ENCODE results near the gene PICALM.
A peak's percentile ranks its signal among the peaks of the same experiment; 100 is the strongest.

GRCh38 chr11:86116386-86116726 lies 47.5 kb upstream of the PICALM start:
- TF ChIP-seq GABPA (IDR thresholded peaks at IDR 0.05; ENCODE audit: low read depth) = no peak
- no peak for TF ChIP-seq CTCF (IDR thresholded peaks at IDR 0.05 in 2 of 3, conservative IDR thresholded peaks at IDR 0.05 in 1 of 3; ENCODE audit: control insufficient read depth in 2 of 3, extremely low read depth in 1 of 3, insufficient read depth in 1 of 3, low read depth in 3 of 3, low read length in 3 of 3)
- peak; percentile 65; the same call in 1 of the 2 replicates for TF ChIP-seq CHD2 (IDR thresholded peaks at IDR 0.05; ENCODE audit: borderline replicate concordance, low read depth, low read length)
- TF ChIP-seq NR2C2 (IDR thresholded peaks at IDR 0.05; ENCODE audit: borderline replicate concordance, control insufficient read depth, insufficient read length, low read depth) = no peak

All from GM12878 (cell line).